ENCODE results near the gene PNLIPRP3. TPM values are rescaled to one million over a fixed set of nuclear protein-coding genes. Genes with fewer than 3 reads are reported as not detected.

The PNLIPRP3 gene
- total and polyA plus RNA-seq, 2 of the 8 experiments (the other 6 are each of a cell fraction or from before 2014, with no cell fraction given): not detected

DNA sequence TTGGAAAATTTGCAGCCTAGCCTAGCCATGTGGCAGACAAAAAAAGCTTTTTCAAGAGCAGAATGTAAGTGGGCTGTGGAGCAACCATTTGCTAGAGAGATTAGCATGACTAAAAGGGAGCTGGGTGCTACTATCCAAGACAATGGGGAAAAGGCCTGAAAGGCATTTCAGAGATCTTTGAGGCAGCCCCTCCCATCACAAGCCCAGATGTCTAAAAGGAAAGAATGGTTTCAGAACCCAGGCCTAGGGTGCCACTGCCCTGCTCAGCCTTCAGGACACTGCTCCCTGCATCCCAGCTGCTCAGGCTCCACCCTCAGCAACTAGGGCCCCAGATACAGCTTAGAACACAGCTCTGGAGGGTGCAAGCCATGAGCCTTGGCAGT lies 24.7 kb downstream of the PNLIPRP3 start:
- Histone ChIP-seq H2AFZ (ENCODE audit: low read length) (no peak overlapping the region), H4K20me1 (replicated peaks in 1 of 2; ENCODE audit: control insufficient read depth in 1 of 2, insufficient read depth in 2 of 2, low read length in 2 of 2) (no peaks in the 10 kb centered on the region), H3K14ac (ENCODE audit: insufficient read length) (no peak overlapping the region), H3K79me2 (ENCODE audit: control insufficient read depth in 1 of 2, insufficient read depth in 2 of 2, low read length in 2 of 2) (no peaks in the 10 kb centered on the region), H2BK12ac (ENCODE audit: low read depth, low read length) (no peak overlapping the region), H4K5ac (ENCODE audit: insufficient read length, low read depth, low read length) (no peak overlapping the region), H2AK5ac (ENCODE audit: low read depth, low read length) (no peak overlapping the region), H3K79me1 (ENCODE audit: low read depth, low read length) (no peaks in the 10 kb centered on the region), H3K4me2 (ENCODE audit: insufficient read depth in 1 of 2, low read depth in 2 of 2, low read length in 2 of 2) (0 out of 4 replicates have a peak overlapping the region, but pooled peaks of 1 of the 2 experiments have one; percentile 12), H3K4me3 (ENCODE audit: extremely low read depth in 1 of 4, insufficient read depth in 2 of 4, low read depth in 3 of 4, low read length in 4 of 4) (no peak overlapping the region), H3K23me2 (ENCODE audit: low read depth, low read length) (no peaks in the 10 kb centered on the region), H3K23ac (ENCODE audit: insufficient read length) (no peak overlapping the region), H2BK20ac (ENCODE audit: low read length) (no peak overlapping the region), H3K56ac (replicated peaks; ENCODE audit: insufficient read length, low read depth, low read length) (no peak overlapping the region), H3K36me3 (ENCODE audit: control insufficient read depth in 2 of 4, insufficient read depth in 4 of 4, low read length in 3 of 4) (no peaks in the 10 kb centered on the region), H3K27ac (ENCODE audit: low read depth, low read length) (no peak overlapping the region), H2BK5ac (ENCODE audit: low read depth, low read length) (peak overlapping the region; percentile 90; the same call in 1 of the 2 replicates), H2BK15ac (ENCODE audit: low read length) (no peak overlapping the region), H3K9me3 (ENCODE audit: insufficient read depth in 2 of 2, low read depth in 1 of 2, low read length in 1 of 2) (no peaks in the 10 kb centered on the region; a peak in 2 of 4 replicates), H3K9ac (replicated peaks in 1 of 4; ENCODE audit: extremely low read depth in 1 of 4, low read depth in 3 of 4, low read length in 3 of 4) (no peak overlapping the region), H3K4ac (replicated peaks; ENCODE audit: insufficient read length, low read depth, low read length) (no peak overlapping the region), H3K18ac (ENCODE audit: extremely low read depth, low read length) (peak overlapping the region; percentile 60), H4K8ac (ENCODE audit: extremely low read depth, insufficient read depth, low read length) (no peak overlapping the region; the same call in 1 of the 2 replicates), H3K4me1 (replicated peaks in 1 of 4; ENCODE audit: control insufficient read depth in 3 of 4, insufficient read depth in 4 of 4, low read length in 3 of 4) (peaks cover 0 to 3% (median 0%) of the 10 kb centered on the region in 4 experiments; a peak in 1 of 7 replicates), H2BK120ac (replicated peaks; ENCODE audit: low read depth, low read length) (no peak overlapping the region), H3K27me3 (replicated peaks in 1 of 4; ENCODE audit: control insufficient read depth in 3 of 4, extremely low read depth in 1 of 4, insufficient read depth in 3 of 4, low read length in 3 of 4) (no peaks in the 10 kb centered on the region), H4K91ac (replicated peaks; ENCODE audit: insufficient read length, low read length) (no peak overlapping the region)
- POLR2A ChIA-PET (ENCODE audit: partially characterized antibody): interaction anchor here (0.9 kb wide), 1 partner anchor 14 kb away, joined by 4 read pairs; no protein-coding TSS in a partner anchor
- FAIRE-seq: peak; percentile 84
- CTCF ChIA-PET (ENCODE audit: partially characterized antibody): interaction anchor here (0.7 to 1.1 kb wide), 2 partner anchors 56 to 724 kb away, joined by 3 read pairs; no protein-coding TSS in a partner anchor
- peak; percentile 27 to 51 for DNase-seq (ENCODE audit: low read depth in 1 of 2, low spot score in 2 of 2)
- no peak for TF ChIP-seq RXRA (IDR thresholded peaks at IDR 0.05; ENCODE audit: insufficient read depth, low read depth, low read length)
- TF ChIP-seq TAF7 (optimal IDR thresholded peaks at IDR 0.05; ENCODE audit: borderline replicate concordance, low read depth, low read length): no peak
- TF ChIP-seq RNF2 (IDR thresholded peaks at IDR 0.05; ENCODE audit: borderline replicate concordance, low read depth, low read length, missing control alignments, poor library complexity, severe bottlenecking): no peak
- TF ChIP-seq SIX5 (IDR thresholded peaks at IDR 0.05; ENCODE audit: low read depth, low read length): no peak
- no peak for TF ChIP-seq YY1 (IDR thresholded peaks at IDR 0.05; ENCODE audit: low read depth, low read length)
- TF ChIP-seq SIRT6 (IDR thresholded peaks at IDR 0.05; ENCODE audit: low read length): no peak
- TF ChIP-seq CTBP2 (IDR thresholded peaks at IDR 0.05; ENCODE audit: borderline replicate concordance, insufficient read depth, insufficient read length, low read length): no peak
- peak; percentile 42; the same call in 1 of the 2 replicates for TF ChIP-seq MAX (IDR thresholded peaks at IDR 0.05)
- no peak for TF ChIP-seq HDAC2 (IDR thresholded peaks at IDR 0.05; ENCODE audit: borderline replicate concordance in 1 of 2, low read depth in 2 of 2, low read length in 2 of 2)
- TF ChIP-seq SP1 (IDR thresholded peaks at IDR 0.05; ENCODE audit: low read depth, low read length): peak; percentile 71; the same call in 1 of the 2 replicates
- no peak for TF ChIP-seq FOSL1 (IDR thresholded peaks at IDR 0.05; ENCODE audit: insufficient read depth, low read depth, low read length)
- no peak for TF ChIP-seq KDM1A (IDR thresholded peaks at IDR 0.05; ENCODE audit: borderline replicate concordance, low read length)
- TF ChIP-seq SUZ12 (IDR thresholded peaks at IDR 0.05; ENCODE audit: low read length): no peak
- no peak for TF ChIP-seq CHD2 (IDR thresholded peaks at IDR 0.05; ENCODE audit: low read length)
